ENCODE measurements around the gene RHBDD3.

Gene RHBDD3

DNA sequence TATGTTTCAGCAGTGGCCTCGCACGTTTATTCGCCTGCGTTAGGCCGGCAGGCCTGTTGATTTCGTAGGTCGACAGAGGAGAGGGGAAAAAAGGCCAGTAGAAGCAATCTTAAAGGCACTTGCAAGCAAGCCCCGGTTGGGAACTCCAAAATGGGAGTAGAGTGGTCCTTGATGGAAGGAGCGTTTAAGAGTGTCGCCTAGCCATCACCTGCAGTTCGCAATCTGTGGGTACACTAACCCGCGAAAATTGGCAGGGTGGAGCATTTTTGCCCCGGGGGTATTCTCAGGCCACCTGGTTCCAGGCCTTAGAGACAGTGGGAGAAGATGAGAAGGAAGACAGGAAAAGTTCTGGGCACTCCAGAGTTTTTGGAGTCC lies 1.4 kb upstream of the RHBDD3 start:
- peaks cover 87% of the 10 kb centered on the region for H3K36me3 ChIP-seq
- TF ChIP-seq, protein P1, sequence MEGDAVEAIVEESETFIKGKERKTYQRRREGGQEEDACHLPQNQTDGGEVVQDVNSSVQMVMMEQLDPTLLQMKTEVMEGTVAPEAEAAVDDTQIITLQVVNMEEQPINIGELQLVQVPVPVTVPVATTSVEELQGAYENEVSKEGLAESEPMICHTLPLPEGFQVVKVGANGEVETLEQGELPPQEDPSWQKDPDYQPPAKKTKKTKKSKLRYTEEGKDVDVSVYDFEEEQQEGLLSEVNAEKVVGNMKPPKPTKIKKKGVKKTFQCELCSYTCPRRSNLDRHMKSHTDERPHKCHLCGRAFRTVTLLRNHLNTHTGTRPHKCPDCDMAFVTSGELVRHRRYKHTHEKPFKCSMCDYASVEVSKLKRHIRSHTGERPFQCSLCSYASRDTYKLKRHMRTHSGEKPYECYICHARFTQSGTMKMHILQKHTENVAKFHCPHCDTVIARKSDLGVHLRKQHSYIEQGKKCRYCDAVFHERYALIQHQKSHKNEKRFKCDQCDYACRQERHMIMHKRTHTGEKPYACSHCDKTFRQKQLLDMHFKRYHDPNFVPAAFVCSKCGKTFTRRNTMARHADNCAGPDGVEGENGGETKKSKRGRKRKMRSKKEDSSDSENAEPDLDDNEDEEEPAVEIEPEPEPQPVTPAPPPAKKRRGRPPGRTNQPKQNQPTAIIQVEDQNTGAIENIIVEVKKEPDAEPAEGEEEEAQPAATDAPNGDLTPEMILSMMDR (IDR thresholded peaks at IDR 0.05; ENCODE audit: low read depth, low read length) = no peak

DNA sequence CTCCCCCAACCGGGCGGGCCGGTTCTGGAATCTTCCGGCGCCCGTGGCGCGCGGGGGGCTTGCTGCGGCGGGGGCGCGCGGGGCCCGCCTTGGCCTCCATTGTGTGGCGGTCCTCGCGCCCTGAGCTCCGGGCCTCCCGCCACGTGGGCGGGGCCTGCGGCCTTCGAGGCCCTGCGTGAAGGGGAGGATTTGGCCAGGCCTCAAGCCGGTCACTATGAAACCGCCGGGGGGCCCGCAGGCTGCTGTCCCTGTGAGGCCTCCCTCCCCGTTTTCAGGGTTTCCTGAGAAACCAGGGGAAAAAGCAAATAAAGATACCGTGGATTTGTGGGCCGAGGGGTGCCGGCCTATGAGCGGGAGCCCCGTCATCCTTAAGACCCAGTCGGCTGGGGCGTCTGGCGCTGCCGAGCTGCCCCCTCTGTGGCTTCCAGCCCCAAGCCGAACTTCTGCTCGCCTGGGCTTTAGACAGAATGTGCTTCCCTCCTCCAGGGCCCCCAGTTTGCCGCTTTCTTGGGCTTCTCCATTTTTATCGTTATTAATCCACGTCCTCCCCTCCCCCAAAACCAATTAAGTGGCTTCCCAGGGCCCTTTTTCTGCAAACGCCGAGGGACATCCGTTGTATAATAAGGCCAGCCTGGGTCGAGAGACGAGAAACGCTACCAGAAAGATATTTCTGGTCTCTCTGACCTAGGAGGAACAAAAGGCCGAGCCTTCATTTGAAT lies 889 bp upstream of the RHBDD3 start:
- H3K36me3 ChIP-seq = peaks cover 87% of the 10 kb centered on the region
- TF ChIP-seq, protein P1 (IDR thresholded peaks at IDR 0.05; ENCODE audit: low read depth, low read length) = no peak
- H3K9me3 ChIP-seq (ENCODE audit: severe bottlenecking) = no peaks in the 10 kb centered on the region
- peak overlapping the region; percentile 100 for H3K27ac ChIP-seq
- no peaks in the 10 kb centered on the region for H3K27me3 ChIP-seq (ENCODE audit: insufficient read depth, low read depth, severe bottlenecking)
- H3K4me3 ChIP-seq (ENCODE audit: low read depth, low read length) = peak overlapping the region; percentile 96
- DNase-seq = peak; percentile 57

More for the DNA sequence above, 1.4 kb upstream of the RHBDD3 start:
- peak overlapping the region; percentile 100 for H3K27ac ChIP-seq
- no peaks in the 10 kb centered on the region for H3K9me3 ChIP-seq (ENCODE audit: severe bottlenecking)
- H3K4me3 ChIP-seq (ENCODE audit: low read depth, low read length) = peak overlapping the region; percentile 96
- H3K27me3 ChIP-seq (ENCODE audit: insufficient read depth, low read depth, severe bottlenecking) = no peaks in the 10 kb centered on the region
- DNase-seq = no peak

DNA sequence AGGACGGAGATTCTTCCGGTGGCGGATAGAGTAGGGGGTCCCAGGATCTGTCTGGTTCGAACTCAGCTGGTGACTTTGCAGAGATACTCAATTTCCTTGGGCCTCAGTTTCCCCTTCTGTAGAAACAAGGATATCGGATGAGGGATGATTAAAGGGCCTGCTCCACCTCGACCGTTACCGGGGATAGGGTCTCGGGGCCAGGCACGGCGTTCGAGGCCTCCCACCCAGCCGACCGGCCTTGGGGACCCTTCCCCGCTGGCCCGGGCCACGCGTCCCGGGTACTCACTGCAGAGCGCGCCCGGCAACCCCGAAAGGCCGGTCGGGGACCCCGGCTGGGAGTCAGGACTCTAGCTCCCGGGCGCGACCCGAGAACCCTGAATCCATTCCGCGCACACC lies 321 bp downstream of the RHBDD3 start:
- Histone ChIP-seq H3K4me3 (ENCODE audit: low read depth, low read length) (peak overlapping the region; percentile 96), H3K27ac (peak overlapping the region; percentile 100), H3K9me3 (ENCODE audit: severe bottlenecking) (no peaks in the 10 kb centered on the region), H3K36me3 (peaks cover 78% of the 10 kb centered on the region), H3K27me3 (ENCODE audit: insufficient read depth, low read depth, severe bottlenecking) (no peaks in the 10 kb centered on the region)
- no peak for DNase-seq
- TF ChIP-seq, protein P1 (IDR thresholded peaks at IDR 0.05; ENCODE audit: low read depth, low read length) = no peak

DNA sequence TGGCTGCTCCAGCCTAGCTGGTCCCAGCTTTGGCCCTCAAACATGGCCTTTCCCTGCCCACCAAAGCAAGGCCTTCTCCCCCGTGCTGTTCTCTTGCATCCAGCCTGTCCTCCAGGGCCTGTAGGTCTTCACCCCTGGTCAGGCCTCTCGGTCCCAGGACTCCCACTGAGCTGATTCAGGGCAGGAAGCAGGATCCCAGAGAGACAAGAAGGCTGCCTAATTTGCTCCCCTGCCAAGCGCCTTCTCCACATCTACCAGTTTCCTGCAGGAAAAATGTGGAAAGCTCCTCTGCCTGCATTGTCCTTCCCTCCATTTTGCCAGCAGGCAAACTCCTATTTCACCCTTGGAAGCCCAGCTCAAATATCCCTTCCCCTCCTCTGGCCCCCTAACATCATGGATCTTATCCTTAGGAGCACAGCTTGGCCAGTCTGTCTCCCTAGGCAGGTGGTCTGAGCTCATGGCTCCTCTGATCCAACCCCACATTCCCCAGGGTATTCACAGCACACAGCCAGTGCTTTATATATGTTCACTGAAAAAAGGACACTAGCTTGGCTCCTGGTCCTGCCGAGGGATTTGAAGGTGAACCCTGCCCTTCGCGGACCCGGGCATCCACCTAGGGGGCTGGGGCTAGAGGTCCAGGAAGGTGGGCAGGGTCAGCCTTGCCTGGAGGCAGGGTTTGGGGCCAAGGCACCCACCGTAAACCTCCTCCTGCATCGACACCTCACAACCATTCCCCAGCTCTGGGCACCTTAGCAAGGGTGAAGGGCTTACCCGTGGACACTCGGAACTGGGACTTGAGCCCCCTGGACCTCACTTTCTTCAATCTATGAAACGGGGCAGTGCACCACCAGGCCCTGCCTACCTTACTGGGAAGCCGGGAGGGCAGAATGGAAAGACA lies 968 bp downstream of the RHBDD3 start:
- Histone ChIP-seq H3K9me3 (ENCODE audit: severe bottlenecking) (no peaks in the 10 kb centered on the region), H3K4me3 (ENCODE audit: low read depth, low read length) (peak overlapping the region; percentile 96), H3K27ac (peak overlapping the region; percentile 100), H3K36me3 (peaks cover 73% of the 10 kb centered on the region), H3K27me3 (ENCODE audit: insufficient read depth, low read depth, severe bottlenecking) (no peaks in the 10 kb centered on the region)
- TF ChIP-seq, protein P1 (IDR thresholded peaks at IDR 0.05; ENCODE audit: low read depth, low read length) = no peak
- DNase-seq = peak; percentile 41

DNA sequence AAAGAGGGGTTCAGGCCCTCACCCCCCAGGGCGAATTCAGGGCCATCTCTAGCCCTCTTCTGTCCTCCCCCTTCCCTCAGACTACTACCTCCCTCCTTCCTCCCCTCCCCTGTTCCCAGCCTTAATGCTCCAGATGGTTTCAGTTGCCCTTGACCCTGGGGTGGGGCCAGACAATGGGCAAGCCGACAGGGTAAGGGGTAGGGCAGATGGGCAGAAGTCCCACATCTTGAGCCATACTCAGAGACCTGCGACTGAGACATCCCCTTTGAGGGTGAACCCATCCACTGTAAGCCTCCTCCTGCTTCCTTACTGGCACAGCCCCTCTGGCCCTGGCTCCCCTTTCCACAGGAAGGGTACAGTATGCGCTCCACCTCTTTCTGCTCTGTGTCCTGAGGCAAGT lies 1.9 kb downstream of the RHBDD3 start:
- TF ChIP-seq, protein P1 (IDR thresholded peaks at IDR 0.05; ENCODE audit: low read depth, low read length) = no peak
- Histone ChIP-seq H3K36me3 (peaks cover 68% of the 10 kb centered on the region), H3K27ac (peak overlapping the region; percentile 100), H3K27me3 (ENCODE audit: insufficient read depth, low read depth, severe bottlenecking) (no peaks in the 10 kb centered on the region), H3K9me3 (ENCODE audit: severe bottlenecking) (no peaks in the 10 kb centered on the region), H3K4me3 (ENCODE audit: low read depth, low read length) (no peak overlapping the region)
- DNase-seq = peak; percentile 66

All from WERI-Rb-1 (cell line).